ENCODE results near the gene PTCSC3. TPM values are rescaled to one million over a fixed set of nuclear protein-coding genes. Genes with fewer than 3 reads are reported as not detected.

PTCSC3 gene
- total RNA-seq, 1 experiment from 2014 or later, result not detected

- Histone ChIP-seq H3K4me1 (ENCODE audit: control insufficient read depth, insufficient read depth, low read length) (no peaks in the 10 kb centered on the region), H3K9me3 (ENCODE audit: control insufficient read depth, insufficient read depth, low read depth, low read length) (no peaks in the 10 kb centered on the region), H3K27me3 (ENCODE audit: control insufficient read depth, insufficient read depth, low read length) (peaks cover 4% of the 10 kb centered on the region), H3K4me3 (ENCODE audit: low read depth in 2 of 2, low read length in 2 of 2) (no peak overlapping the region), H3K36me3 (ENCODE audit: control insufficient read depth, insufficient read depth, low read length) (no peaks in the 10 kb centered on the region), H3K27ac (ENCODE audit: low read length) (no peak overlapping the region)
- intact Hi-C loops (cut with micrococcal nuclease; ENCODE audit: unreplicated experiment), result no loop called here
- DNase-seq (ENCODE audit: low read depth, low spot score) (no peak), ATAC-seq (no peak)
- in situ Hi-C loops (cut with HindIII; ENCODE audit: low pct_unique_long_range_greater_than_20kb, low sequenced_read_pairs), result no loop called here
- TF ChIP-seq REST (IDR thresholded peaks at IDR 0.05; ENCODE audit: insufficient read depth in 1 of 2, low read depth in 2 of 2, low read length in 1 of 2), result no peak
- TF ChIP-seq, protein P1, sequence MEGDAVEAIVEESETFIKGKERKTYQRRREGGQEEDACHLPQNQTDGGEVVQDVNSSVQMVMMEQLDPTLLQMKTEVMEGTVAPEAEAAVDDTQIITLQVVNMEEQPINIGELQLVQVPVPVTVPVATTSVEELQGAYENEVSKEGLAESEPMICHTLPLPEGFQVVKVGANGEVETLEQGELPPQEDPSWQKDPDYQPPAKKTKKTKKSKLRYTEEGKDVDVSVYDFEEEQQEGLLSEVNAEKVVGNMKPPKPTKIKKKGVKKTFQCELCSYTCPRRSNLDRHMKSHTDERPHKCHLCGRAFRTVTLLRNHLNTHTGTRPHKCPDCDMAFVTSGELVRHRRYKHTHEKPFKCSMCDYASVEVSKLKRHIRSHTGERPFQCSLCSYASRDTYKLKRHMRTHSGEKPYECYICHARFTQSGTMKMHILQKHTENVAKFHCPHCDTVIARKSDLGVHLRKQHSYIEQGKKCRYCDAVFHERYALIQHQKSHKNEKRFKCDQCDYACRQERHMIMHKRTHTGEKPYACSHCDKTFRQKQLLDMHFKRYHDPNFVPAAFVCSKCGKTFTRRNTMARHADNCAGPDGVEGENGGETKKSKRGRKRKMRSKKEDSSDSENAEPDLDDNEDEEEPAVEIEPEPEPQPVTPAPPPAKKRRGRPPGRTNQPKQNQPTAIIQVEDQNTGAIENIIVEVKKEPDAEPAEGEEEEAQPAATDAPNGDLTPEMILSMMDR (IDR thresholded peaks at IDR 0.05), result no peak
- no peak for TF ChIP-seq POLR2AphosphoS5 (IDR thresholded peaks at IDR 0.05; ENCODE audit: low read depth, low read length)
- TF ChIP-seq TCF7L2 (IDR thresholded peaks at IDR 0.05; ENCODE audit: low read depth, low read length), result no peak
- TF ChIP-seq SIN3A (IDR thresholded peaks at IDR 0.05; ENCODE audit: borderline replicate concordance, insufficient read depth, low read depth, low read length), result no peak
- CTCF ChIA-PET, result no interaction called here
- BruUV-seq (replicated peaks), result no TSS peak
- POLR2A ChIA-PET, result no interaction called here
Measured at GRCh38 chr14:36221112-36221511, 44.6 kb upstream of the PTCSC3 start.

GRCh38 chr14:36217732-36218131, 41.2 kb upstream of the PTCSC3 start:
- ChIA-PET CTCF (no interaction called here), POLR2A (no interaction called here)
- ATAC-seq (no peak), DNase-seq (ENCODE audit: low read depth, low spot score) (no peak)
- no TSS peak for BruUV-seq (replicated peaks)
- Histone ChIP-seq H3K4me1 (ENCODE audit: control insufficient read depth, insufficient read depth, low read length) (no peaks in the 10 kb centered on the region), H3K36me3 (ENCODE audit: control insufficient read depth, insufficient read depth, low read length) (no peaks in the 10 kb centered on the region), H3K27me3 (ENCODE audit: control insufficient read depth, insufficient read depth, low read length) (peaks cover 12% of the 10 kb centered on the region), H3K4me3 (ENCODE audit: low read depth in 2 of 2, low read length in 2 of 2) (no peak overlapping the region), H3K9me3 (ENCODE audit: control insufficient read depth, insufficient read depth, low read depth, low read length) (no peaks in the 10 kb centered on the region), H3K27ac (ENCODE audit: low read length) (no peak overlapping the region)
- intact Hi-C loops (cut with micrococcal nuclease; ENCODE audit: unreplicated experiment) (no loop called here), in situ Hi-C loops (cut with HindIII; ENCODE audit: low pct_unique_long_range_greater_than_20kb, low sequenced_read_pairs) (no loop called here)
- TF ChIP-seq REST (IDR thresholded peaks at IDR 0.05; ENCODE audit: insufficient read depth in 1 of 2, low read depth in 2 of 2, low read length in 1 of 2) (no peak), POLR2AphosphoS5 (IDR thresholded peaks at IDR 0.05; ENCODE audit: low read depth, low read length) (no peak), SIN3A (IDR thresholded peaks at IDR 0.05; ENCODE audit: borderline replicate concordance, insufficient read depth, low read depth, low read length) (no peak)
- TF ChIP-seq, protein P1 (IDR thresholded peaks at IDR 0.05), result no peak

All from Panc1 (cell line).